Measurements from ENCODE around the gene TWIST2.
A peak's percentile ranks its signal among the peaks of the same experiment; 100 is the strongest.

TWIST2 gene

DNA sequence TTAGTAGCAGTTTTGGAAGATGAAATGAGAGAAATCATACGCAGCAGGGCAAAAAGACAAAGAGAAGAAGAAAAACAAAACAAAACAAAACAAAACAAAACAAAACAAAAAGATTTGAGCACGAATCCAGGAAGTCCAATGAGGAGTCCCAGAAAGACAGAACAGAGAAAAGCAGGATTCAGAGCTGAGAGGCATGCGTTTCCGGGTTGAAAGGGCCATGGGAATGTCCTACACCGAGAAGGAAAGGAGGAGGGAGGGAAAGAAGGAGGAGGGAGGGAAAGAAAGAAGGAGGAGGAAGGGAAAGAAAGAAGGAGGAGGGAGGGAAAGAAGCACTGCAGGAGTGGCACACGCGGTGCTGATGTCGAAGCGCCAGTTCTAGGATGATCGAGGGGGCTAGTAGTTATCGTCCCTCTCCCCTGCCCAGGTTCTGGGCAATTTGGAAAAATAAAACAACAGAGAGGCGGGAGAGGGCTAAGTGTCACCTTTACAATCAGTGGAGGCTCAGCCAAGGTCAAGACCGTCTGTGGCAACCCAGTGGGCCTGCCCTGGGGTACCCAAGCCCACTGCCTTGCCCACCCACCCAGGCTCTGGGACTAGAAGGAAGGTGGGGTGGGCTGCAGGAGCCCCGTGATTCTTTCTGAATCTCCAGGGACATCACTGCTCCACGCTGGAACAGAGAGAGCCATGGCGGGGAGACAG is 68.4 kb downstream of the TWIST2 start:
- no peak for DNase-seq

DNA sequence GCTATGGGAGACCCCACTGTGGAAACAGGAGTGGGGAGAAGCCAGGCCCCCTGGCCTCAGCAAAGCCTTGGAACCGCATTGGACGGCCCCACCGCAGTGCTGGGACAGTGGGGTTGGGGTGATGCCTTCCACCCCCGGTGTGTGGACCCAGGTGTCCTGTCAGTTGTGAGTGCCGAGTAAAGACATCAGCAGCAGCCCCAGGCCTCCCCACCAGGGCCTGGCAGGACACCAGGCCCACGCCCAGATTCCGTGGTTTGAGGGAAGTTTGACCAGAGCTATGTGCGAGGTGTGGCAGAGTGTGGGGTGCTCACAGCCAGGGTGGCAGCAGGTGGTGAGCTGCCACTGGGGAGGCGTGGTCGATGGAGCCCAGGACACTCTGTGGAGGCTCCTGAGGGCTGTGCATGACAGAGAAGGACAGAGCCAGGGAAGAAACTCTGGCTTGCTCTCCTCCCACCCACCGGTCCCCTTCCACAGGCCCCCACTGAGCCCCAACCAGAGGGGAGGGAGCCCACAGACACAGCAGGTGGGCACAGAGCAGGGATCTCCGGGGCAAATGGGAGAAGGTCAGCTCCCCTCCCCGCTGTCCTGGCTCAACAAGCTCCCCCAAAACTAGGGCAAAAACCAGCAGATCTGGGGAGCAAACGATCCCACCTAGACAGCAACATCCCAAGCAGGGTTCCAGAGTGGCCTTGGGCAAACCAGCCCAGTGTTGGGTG is 69.1 kb downstream of the TWIST2 start:
- DNase-seq = no peak

DNA sequence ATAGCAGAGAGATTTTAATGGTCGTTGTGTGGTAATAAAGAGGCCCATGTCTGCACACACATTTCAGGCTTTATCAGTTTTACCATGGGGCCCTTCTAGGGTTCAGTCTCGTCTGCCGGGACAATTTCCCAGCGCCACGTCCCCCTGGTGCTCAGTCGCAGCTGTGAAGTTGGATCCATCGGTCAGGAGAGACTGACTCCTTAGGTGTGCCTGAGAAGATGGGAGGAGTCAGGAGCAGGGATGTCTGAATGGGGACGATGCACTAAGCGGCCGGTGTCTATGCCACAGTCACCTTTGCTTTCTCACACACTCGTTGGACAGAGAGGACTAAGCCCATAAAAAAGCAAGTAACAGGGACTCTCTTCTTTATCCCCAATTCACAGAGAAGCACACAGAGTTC is 71.4 kb downstream of the TWIST2 start:
- DNase-seq = no peak

DNA sequence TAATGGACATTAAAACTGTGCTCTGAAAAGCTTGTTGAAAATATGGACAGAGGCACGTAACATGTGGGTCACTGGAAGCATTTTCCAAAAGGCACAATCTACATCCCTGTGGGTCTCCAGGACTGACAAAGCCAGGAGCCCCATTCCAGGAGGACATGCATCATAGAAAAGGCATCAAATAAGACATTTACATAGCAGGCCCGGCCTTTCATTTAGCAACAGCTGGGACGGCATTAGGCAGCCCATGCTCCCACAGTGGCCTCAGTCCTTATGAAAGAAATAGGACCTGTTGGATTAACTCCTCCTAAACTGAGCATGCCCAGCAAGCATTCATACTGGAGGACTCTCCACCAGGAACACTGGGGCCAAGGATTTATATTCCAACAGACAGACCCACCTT is 72.2 kb downstream of the TWIST2 start:
- no peak for DNase-seq

DNA sequence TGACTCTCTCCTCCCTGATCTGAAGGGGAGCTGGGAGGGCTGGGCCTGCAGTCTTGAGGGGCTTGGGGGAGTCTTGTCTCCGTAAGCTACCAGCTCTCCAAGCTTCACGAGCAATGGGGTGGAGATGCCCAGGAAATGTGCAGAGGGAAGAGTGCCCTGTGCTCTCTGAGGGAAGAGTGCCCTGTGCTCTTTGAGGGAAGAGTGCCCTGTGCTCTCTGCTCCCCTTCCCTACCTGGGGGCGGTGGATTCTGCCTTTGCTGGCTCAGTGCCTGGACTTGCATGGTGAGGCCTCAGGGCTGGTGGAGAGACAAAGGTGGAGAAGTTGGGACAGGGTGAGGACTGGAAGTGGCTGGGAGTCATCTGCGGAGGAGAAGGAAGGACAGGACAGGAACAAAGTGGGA is 72.7 kb downstream of the TWIST2 start:
- DNase-seq = no peak

DNA sequence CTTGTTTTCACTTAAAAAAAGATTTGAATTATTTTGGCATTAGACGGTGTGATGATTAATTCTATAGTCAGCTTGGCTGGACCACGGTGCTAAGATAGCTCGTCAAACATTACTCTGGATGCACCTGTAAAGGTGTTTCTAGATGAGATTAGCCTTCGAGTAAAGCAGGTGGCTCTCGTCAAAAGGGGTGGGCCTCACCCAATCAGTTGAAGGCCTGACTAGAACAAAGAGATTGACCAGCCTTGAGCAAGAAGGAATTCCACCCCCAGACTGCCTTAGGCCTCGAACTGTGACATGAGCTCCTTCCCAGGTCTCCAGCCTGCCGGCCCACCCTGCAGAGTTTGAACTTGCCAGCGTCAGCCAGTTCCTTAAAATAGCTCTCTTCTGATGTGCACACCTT is 73.4 kb downstream of the TWIST2 start:
- DNase-seq = no peak

DNA sequence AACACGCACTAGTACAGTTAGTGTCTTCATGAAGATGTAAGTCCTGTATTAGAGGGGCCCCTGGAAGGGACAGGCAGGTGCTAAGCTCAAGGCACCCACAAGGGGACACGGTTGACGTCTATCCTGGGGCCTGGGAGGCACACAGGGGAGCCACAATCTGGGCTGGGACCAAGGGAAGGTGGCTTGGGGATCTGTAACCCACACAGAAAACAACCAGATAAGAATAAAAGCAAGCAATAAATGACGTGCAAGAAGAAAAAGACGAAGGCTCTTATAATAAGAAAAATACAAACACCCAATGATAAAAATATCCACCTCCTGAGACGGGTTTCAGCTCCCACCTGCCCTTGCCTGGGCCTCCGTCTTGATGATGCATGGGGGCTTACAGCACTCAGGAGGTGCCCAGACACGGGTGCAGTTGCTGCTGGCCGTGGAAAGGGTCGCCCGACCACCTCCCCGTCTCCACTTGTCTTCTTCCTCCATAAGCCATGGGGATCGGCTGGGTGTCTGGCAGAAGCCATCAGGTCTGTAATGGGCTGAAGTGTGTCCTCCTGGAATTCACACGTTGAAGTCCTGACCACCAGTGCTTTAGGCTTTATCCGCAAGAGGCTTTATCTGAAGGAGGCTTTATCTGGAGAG is 73.9 kb downstream of the TWIST2 start:
- DNase-seq = no peak

DNA sequence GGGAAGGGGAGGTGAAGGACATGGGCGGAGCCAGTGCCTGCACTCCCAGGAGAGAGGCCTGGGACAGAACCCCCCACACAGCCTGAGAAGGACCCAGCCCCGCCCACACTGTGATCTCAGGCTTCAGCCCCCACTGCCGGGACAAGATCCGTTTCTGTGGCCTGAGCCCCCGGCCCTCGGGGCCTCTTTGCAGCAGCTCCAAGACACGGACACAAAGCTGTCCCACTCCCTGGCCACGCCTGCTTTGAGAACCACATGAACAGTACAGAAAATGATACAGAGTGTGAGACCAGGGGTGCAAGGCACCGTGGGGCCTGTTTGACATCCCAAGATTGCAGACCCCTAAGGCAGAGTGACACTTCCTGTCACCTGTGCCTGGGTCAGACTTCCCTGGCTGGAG is 74.5 kb downstream of the TWIST2 start:
- no peak for DNase-seq

DNA sequence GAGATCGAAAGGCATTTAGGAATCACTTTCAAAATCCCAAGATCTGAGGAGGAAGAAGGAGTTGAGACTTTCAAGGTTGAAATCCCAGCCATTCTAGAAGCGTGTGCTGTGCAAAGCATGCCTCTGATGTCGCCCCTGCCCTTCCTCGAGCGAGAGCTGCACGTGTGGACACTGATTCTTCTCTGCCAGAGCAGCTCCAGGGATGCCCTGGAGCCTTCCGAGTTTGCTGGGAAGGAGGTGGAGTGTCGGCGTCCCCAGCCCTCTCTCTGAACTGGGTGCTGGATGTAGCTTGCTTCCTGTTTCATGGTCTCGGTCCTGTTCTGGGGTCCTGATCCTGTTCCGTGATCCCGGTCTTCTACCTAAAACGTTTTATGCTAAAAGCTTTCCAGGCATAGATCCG is 76.1 kb downstream of the TWIST2 start:
- no peak for DNase-seq

DNA sequence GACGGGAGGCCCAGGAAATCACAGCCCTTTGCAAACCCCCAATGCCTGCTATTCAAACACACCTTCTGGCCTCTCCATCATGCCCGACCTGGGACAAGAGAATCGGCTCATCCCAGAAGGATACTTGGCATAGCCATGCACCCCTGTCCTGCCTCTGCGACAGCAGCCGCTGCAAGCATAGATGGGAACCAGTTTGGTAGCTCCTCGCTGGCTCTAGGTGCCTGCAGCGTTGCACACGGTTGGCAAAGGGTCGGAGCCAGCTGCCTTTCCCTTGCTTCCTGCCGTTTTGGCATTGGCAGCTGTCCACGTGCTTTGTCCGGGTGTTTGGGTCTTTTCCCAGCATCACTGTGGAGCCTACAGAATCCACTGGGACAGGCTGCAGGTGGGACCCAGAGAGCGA is 76.9 kb downstream of the TWIST2 start:
- DNase-seq = peak in 9 of 51 donors; percentile 3 to 24 (median 16)

DNA sequence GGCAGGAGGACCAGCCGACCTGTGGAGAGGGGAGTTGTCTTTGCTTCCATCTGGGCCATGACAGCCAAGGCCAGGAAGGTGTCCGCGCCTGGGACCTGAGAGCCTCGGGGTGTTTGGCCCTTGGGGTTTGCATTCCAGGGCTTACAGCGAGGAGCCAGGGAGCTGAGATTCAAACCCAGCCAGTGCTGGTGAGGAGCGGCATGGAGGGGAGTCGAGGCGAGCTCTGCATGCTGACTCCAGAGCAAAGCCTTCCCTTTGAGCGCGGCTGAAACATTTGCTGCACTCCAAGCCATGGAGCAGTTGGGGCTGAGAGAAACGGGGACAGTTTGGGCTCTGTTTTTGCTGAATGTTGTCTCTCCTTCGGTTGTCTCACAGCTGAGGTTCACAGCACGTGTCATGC is 77.4 kb downstream of the TWIST2 start:
- no peak for DNase-seq

DNA sequence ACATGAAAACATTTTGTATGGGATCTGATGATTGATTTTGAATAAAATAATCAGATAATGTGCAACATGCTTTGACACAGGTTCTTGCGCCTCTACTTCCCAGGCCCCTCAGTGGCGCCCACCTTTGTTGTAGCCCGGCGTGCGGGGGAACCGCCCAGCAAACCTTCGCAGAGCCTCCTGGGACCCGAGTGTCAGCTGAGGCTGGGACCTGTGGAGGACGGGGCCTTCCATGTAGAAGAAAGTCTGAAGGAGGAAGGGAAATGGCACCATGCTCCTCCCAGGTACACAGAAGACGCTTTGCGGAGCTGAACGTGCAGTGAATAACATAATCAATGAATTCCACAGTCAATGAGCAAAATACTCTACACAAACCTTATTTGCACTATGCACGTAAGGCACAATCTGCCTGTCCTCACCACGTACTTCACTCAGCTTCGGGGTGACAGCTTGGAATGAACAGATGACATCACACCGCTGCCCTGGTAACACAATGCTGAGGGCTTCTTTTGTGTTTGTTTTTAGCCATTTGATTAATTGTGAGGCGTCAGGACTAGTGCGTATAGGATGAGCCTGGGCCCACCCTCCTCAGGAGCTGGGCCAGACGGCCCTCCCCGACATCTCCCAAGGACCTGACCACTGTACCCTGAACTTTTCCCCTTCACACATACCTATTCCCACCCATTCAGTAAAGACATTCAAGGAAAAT is 78.1 kb downstream of the TWIST2 start:
- DNase-seq = no peak

DNA sequence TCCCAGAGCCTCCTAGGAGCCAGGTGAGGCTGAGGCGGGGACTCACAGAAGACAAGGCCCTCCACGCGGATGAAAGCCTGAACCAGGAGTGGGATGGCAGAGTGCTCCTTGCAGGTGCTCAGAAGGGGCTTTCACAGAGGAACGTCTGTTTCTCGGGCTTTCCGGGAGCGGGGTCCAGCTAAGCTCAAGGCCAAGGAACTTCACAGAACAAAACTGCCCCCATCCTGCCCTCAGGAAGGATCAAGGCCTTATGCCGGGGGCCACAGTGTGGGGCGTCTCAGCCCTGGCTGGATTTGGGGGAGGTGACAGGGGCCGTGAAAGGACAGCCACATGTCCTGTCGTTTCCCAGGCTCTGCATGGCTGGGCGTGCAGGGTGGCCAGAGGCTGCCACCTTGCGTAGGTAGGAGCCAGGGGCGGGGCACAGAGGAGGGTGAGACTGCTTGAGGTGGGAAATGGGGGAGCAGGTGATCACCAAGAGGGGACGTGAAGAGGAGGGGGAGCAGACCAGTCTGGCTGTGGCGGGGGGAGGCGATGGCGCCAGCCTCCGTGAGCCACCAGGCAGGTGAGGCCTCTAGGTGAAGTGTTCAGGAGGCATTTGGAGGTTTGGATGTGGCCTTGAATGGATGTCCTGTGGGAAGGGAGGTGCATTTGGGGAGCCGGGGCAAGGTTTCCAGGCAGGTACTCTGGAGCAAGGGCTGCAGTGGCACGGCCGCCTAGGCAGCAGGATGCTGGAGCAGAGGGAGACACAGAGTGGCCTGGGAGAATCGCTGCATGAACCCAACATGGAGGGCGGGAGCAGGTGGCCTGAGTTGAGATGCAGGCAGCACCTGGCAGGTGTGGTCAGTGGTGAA is 79.1 kb downstream of the TWIST2 start:
- DNase-seq = no peak

DNA sequence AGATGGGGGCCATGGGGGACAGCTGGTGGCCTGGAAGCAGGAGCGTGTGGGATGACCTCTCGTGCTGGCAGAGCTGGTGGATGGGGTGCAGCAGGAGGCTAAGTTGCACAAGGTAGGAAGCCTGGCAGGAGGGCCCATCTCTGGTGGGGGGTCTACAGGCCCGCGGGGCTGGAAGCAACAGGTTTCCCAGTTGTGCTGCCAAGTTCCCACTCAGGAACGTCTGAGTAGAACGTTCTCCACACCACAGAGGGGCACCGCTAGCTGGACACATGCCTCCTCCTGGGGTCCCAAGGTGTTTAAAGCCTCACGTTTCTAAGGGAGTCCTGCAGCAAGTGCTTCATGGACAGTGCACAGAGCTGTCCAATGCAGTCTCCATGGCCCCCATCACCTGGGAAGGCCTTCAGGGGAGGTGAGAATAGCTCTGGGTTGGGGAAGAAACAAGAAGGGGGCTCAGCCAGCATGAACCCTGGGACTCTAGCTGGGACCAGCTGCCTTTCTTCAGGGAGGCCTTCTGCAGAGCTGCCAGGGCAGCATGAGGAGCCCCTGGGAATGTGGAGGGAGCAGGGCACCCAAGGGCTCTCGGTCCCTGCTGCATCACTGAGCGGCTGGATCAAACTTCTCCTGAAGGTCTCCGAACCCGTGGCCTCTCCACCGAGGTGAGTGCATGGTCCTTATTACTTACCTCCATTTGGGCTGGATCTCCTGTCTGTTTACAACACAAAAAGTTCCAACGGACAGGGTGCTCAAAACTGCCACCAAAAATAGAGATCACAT is 80.0 kb downstream of the TWIST2 start:
- no peak for DNase-seq

DNA sequence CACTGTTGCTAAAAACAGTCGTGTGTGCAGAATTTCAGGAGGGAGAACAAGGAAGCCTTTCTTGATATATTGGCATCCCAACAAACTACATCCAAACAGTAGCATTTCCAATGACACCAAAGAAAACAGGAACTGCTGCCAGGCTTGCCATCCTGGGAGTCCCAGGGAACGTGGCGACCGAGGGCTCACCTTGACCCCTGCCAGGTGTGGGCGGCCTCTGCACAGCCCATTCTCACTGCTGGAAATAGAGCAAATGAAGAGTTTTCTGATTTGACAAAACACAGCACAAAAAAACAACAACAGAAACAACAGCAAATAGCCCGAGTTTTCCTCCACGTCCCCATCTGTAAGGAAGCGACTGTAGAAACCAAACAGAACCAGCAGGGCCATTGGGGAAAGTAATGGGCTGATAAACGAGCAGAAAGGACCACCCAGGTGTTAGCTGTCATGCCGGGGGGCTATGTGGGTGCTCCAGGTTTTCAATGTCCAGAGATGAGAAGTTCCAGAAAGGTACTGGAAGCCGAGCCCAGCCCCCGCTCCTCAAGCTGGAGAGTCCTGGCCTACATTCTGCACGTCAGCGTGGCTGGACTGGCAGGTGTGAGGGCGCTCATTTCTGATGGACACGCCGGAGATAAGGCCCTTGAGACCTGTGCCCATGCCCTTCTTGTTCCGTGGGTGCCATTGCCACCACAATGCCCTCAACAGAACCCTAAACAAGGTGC is 80.8 kb downstream of the TWIST2 start:
- DNase-seq = no peak

DNA sequence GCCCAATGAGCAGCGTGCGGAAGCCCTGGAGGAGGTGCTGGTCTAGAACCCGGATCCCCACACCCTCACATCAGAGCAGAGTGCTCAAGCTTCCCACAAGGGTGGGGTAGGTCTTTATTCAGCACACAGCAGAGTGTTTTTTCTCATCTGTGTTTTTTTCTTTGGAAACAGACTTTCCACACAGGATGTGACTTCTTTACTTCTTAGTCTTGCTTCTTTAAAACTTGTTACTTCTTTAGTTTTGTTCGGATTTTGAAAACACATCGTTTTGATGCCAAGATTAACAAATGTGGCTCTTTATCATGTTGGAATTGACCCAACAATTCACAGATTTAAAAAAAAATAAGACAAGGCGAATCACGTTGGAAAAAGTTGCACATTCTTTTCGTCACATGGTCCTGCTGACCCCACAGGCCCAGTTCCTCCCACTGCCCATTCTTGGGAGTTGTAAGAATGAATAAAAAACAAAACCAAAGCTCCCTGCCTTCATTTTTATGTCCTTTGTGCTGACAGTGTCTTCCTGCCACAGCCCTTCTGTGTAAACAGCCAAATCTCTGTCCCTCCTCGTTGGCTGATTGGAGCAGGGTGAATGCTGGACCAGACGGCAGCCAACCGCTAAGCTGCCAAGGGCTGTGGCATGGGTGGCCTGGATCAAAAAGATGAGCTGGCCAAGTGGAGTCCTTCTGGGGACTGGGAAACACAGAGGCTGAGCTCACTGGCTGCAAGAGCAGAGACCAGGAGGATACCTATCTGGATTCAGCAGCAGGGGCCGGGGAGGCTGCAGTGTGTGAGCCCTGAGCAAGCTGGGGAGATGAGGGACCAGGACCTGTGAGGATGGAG is 81.6 kb downstream of the TWIST2 start:
- peak in 16 of 51 donors; percentile 10 to 46 (median 24) for DNase-seq

DNA sequence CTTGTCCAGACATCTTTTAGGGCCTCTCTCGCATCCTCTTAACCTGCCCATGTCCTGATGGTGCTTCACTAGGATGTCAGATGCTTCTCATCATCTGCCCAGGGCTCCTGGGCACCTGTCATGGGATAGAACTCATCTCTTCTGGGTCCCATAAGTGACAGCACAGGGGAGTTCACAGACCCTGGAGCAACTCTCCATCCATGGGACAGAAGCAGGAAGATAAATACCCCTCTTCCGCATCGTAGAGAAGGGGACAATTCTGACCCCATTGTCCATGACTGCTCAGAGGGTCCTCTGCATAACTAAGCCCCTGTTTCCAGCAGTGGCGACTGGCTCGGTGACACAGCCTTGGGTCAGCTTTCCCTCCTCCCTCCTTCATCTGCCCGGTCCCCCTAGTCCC is 82.3 kb downstream of the TWIST2 start:
- DNase-seq = no peak

DNA sequence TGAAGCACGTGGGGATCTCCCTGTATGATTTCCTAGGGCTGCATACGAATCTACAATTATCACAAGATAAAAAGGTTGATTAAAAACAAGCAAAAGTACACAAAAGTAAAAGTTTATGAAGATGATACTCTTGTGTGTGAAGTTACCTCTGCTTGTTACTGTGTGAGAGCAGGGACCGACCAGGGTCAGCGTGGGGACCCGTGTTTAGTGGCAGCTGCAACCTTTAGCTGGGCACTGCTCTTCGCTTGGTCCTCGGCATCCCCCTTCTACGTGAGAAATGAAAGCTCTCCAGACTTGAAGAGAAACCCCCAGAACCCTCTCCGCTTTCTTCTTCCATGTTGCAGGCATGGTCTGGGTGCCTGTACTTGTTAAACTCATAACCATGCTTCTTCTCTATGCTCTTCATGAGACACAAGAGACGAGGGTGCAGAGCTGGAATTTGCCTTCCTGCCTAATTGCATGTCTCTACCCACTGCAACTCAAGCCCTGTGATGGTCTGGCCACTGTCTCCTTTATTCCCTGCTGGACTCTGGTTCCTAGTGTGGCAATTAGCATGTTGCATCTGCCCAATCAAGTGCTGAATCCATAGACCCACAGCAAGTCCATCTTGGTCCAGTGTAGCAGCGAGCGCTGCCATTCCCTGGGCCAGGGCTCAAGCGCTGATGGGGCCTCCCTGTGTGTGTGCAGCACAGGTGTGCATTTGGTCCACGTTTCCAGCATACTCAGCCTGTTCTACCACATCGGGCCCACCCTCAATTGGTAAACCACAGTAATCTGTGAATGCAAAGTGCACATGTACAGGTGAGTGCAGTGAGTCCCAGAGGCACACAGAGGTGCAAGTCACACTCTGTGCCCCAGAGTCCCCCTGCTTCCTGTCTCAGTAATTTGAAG is 88.5 kb downstream of the TWIST2 start:
- no peak for DNase-seq
